HepG2 (cell line): ENCODE data around the gene ILDR2. TPM values are rescaled to one million over a fixed set of nuclear protein-coding genes. Genes with fewer than 3 reads are reported as not detected.

Experiments used
- ARNT ChIP-seq: fragments of 450-650 bp; IDR thresholded peaks from 2 replicates; pipeline ENCODE4 v1.6.1; 2017
- CEBPB ChIP-seq: IDR thresholded peaks from 2 replicates; pipeline ENCODE4 v1.6.1; 2011; ENCODE audit warnings: low read depth, low read length, improper control_type of control experiment, borderline replicate concordance
- ELF3 ChIP-seq: IDR thresholded peaks from 2 replicates; pipeline ENCODE4 v1.6.1; 2016; ENCODE audit warnings: missing genetic modification reagents, missing compliant biosample characterization
- HOXA7 ChIP-seq: sonication (generic); formaldehyde crosslinking; IDR thresholded peaks from 2 replicates; pipeline ENCODE4 v1.8.1; 2022; ENCODE audit warnings: mild to moderate bottlenecking, missing genetic modification reagents, moderate library complexity
- KDM4B ChIP-seq: sonication (generic); formaldehyde crosslinking; IDR thresholded peaks from 2 replicates; pipeline ENCODE4 v1.4.0; 2020; ENCODE audit warnings: missing genetic modification reagents
- NFE2L1 ChIP-seq: sonication (generic); formaldehyde crosslinking; IDR thresholded peaks from 2 replicates; pipeline ENCODE4 v1.4.0; 2020; ENCODE audit warnings: missing genetic modification reagents, mild to moderate bottlenecking, borderline replicate concordance
- NKX3-1 ChIP-seq: sonication (generic); formaldehyde crosslinking; IDR thresholded peaks from 2 replicates; pipeline ENCODE4 v1.5.0; 2020; ENCODE audit warnings: missing genetic modification reagents
- NR3C1 ChIP-seq: sonication (generic); formaldehyde crosslinking; IDR thresholded peaks from 2 replicates; pipeline ENCODE4 v1.4.0; 2020; ENCODE audit warnings: missing genetic modification reagents
- RARG ChIP-seq: sonication (generic); formaldehyde crosslinking; IDR thresholded peaks from 2 replicates; pipeline ENCODE4 v1.4.0; 2020; ENCODE audit warnings: low read depth, mild to moderate bottlenecking, missing genetic modification reagents
- RORA ChIP-seq: sonication (generic); formaldehyde crosslinking; IDR thresholded peaks from 2 replicates; pipeline ENCODE4 v1.5.0; 2020; ENCODE audit warnings: mild to moderate bottlenecking, missing genetic modification reagents, moderate library complexity
- ZBTB1 ChIP-seq: sonication (generic); formaldehyde crosslinking; IDR thresholded peaks from 2 replicates; pipeline ENCODE4 v1.4.0; 2020; ENCODE audit warnings: missing genetic modification reagents, borderline replicate concordance
- ZKSCAN5 ChIP-seq: sonication (generic); formaldehyde crosslinking; IDR thresholded peaks from 2 replicates; pipeline ENCODE4 v1.5.1; 2020; ENCODE audit warnings: mild to moderate bottlenecking, missing genetic modification reagents
- ZNF143 ChIP-seq: sonication (generic); formaldehyde crosslinking; IDR thresholded peaks from 2 replicates; pipeline ENCODE4 v1.4.0; 2020; ENCODE audit warnings: missing genetic modification reagents
- ZNF18 ChIP-seq: sonication (generic); formaldehyde crosslinking; IDR thresholded peaks from 2 replicates; pipeline ENCODE4 v1.8.0; 2022; ENCODE audit warnings: mild to moderate bottlenecking, missing genetic modification reagents; ENCODE audit not compliant: insufficient replicate concordance
- ZNF232 ChIP-seq: sonication (generic); formaldehyde crosslinking; IDR thresholded peaks from 2 replicates; pipeline ENCODE4 v1.4.0; 2020; ENCODE audit warnings: missing genetic modification reagents, borderline replicate concordance
- ZNF513 ChIP-seq: sonication (generic); formaldehyde crosslinking; conservative IDR thresholded peaks from 2 replicates; pipeline ENCODE4 v1.5.0; 2020; ENCODE audit warnings: missing genetic modification reagents
- polyA plus RNA-seq, 8 experiments: library from polyadenylated mRNA; depleted of rRNA in 3 of 8; stranded (reverse) in 7 of 8; unstranded in 1 of 8; fragments of >200 nt; fragmentation: Illumina TruSeq in 4 of 8; extraction: Trizol in 4 of 8; gene quantifications; 2 replicates each; pipeline versions ENCODE4 v1.2.1 to v1.2.3, GENCODE V29; 2011 to 2016; ENCODE audit warnings: low read depth in 4 of 8, missing spikeins in 1 of 8, mixed read lengths in 1 of 8; ENCODE audit not compliant: insufficient read depth in 1 of 8
- total RNA-seq, 5 experiments: library from RNA; depleted of rRNA; stranded (reverse); fragments of >200 nt; fragmentation: Illumina TruSeq; extraction: Trizol; gene quantifications; 2 replicates each; pipeline ENCODE4 v1.2.3, GENCODE V29; 2016; ENCODE audit warnings: low read depth in 1 of 5
- TF ChIP-seq, protein P1 (sequence below), 2 experiments: fragments of 450-650 bp in 1 of 2; sonication (generic) in 1 of 2; formaldehyde crosslinking in 1 of 2; IDR thresholded peaks; 2 replicates each; pipeline versions ENCODE4 v1.6.1 to v1.8.0; 2016 to 2022; ENCODE audit warnings: antibody characterized with exemption in 1 of 2, mild to moderate bottlenecking in 1 of 2, missing genetic modification reagents in 1 of 2

ILDR2 gene
- total and polyA plus RNA-seq, 2 of the 13 experiments (the other 11 are each of a cell fraction or from before 2014, with no cell fraction given), result 0.04 TPM; not detected in 1

GRCh38 chr1:166875734-166876539 lies 99.4 kb downstream of the ILDR2 start, which contains the start of gene TADA1 (continued):
- no peak for TF ChIP-seq NFE2L1 (CRISPR knock-in tag)
- TF ChIP-seq ELF3 (CRISPR knock-in tag), result 0 out of 2 replicates have a peak, but pooled peaks have one; percentile 31
- no peak for TF ChIP-seq ZBTB1
- TF ChIP-seq ZNF143, result no peak
- no peak for TF ChIP-seq ZKSCAN5 (CRISPR knock-in tag)
- no peak for TF ChIP-seq NR3C1 (CRISPR knock-in tag)
- TF ChIP-seq NKX3-1 (CRISPR knock-in tag), result no peak
- TF ChIP-seq RORA (CRISPR knock-in tag), result no peak
- TF ChIP-seq ARNT, result no peak
- TF ChIP-seq, protein P1, sequence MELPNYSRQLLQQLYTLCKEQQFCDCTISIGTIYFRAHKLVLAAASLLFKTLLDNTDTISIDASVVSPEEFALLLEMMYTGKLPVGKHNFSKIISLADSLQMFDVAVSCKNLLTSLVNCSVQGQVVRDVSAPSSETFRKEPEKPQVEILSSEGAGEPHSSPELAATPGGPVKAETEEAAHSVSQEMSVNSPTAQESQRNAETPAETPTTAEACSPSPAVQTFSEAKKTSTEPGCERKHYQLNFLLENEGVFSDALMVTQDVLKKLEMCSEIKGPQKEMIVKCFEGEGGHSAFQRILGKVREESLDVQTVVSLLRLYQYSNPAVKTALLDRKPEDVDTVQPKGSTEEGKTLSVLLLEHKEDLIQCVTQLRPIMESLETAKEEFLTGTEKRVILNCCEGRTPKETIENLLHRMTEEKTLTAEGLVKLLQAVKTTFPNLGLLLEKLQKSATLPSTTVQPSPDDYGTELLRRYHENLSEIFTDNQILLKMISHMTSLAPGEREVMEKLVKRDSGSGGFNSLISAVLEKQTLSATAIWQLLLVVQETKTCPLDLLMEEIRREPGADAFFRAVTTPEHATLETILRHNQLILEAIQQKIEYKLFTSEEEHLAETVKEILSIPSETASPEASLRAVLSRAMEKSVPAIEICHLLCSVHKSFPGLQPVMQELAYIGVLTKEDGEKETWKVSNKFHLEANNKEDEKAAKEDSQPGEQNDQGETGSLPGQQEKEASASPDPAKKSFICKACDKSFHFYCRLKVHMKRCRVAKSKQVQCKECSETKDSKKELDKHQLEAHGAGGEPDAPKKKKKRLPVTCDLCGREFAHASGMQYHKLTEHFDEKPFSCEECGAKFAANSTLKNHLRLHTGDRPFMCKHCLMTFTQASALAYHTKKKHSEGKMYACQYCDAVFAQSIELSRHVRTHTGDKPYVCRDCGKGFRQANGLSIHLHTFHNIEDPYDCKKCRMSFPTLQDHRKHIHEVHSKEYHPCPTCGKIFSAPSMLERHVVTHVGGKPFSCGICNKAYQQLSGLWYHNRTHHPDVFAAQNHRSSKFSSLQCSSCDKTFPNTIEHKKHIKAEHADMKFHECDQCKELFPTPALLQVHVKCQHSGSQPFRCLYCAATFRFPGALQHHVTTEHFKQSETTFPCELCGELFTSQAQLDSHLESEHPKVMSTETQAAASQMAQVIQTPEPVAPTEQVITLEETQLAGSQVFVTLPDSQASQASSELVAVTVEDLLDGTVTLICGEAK (IDR thresholded peaks at IDR 0.05), result no peak
- TF ChIP-seq, protein P1 (CRISPR knock-in tag; IDR thresholded peaks at IDR 0.05), result no peak
- TF ChIP-seq ZNF232 (CRISPR knock-in tag), result peak; percentile 60; the same call in 1 of the 2 replicates
- no peak for TF ChIP-seq RARG (CRISPR knock-in tag)
- no peak for TF ChIP-seq CEBPB
- TF ChIP-seq HOXA7 (CRISPR knock-in tag), result no peak
- peak; percentile 64; the same call in 1 of the 2 replicates for TF ChIP-seq KDM4B (CRISPR knock-in tag)
- peak; percentile 5 for TF ChIP-seq ZNF18 (CRISPR knock-in tag)
- no peak for TF ChIP-seq ZNF513 (CRISPR knock-in tag)
